Measurements from ENCODE around the gene STARD8. TPM values are rescaled to one million over a fixed set of nuclear protein-coding genes. Genes with fewer than 3 reads are reported as not detected.
"Not testable (repeated sequence)": the region's sequence is repeated elsewhere in the genome, so short reads cannot be mapped to it uniquely, and the experiment has no call there.

STARD8 gene
- total and polyA plus RNA-seq, 3 donors from 2014 or later = 2.3 to 4.0 (median 3.1) TPM

DNA sequence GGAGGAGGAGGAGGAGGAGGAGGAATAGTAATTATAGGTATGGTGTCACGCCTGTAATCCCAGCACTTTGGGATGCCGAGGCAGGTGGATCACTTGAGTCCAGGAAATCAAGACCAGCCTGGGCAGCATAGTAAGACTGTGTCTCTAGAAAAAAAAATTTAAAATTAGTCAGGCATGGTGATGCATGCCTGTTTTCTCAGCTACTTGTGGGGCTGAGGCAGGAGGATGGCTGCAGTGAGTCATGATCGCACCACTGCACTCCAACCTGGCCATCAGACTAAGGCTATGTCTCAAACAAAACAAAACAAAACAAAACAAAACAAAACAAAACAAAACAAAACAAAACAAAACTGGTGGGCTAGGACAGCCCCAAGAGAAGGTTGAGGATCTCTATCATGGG is 3.0 kb downstream of the STARD8 start:
- no peak for DNase-seq
- TF ChIP-seq POLR2A (IDR thresholded peaks at IDR 0.05) = no peak
- no peak for TF ChIP-seq CTCF (IDR thresholded peaks at IDR 0.05)
- H3K36me3 ChIP-seq (ENCODE audit: low read depth, missing control alignments) = no peaks in the 10 kb centered on the region
- WGBS, 2 donors = 81 to 85% methylated on average over 3 of the region's 3 CpGs
- intact Hi-C loops (cut with DNase I; ENCODE audit: low total_unique reads) = no loop called here
- no peak overlapping the region for H3K27ac ChIP-seq
- no peaks in the 10 kb centered on the region for H3K9me3 ChIP-seq
- H3K4me3 ChIP-seq = no peak overlapping the region
- no peaks in the 10 kb centered on the region for H3K27me3 ChIP-seq
- H3K4me1 ChIP-seq = no peaks in the 10 kb centered on the region

- no peaks in the 10 kb centered on the region for H3K36me3 ChIP-seq (ENCODE audit: low read depth, missing control alignments)
- DNase-seq = no peak
- TF ChIP-seq CTCF (IDR thresholded peaks at IDR 0.05) = no peak
- no peak for TF ChIP-seq POLR2A (IDR thresholded peaks at IDR 0.05)
- H3K27me3 ChIP-seq = no peaks in the 10 kb centered on the region
- H3K4me3 ChIP-seq = no peak overlapping the region
- intact Hi-C loops (cut with DNase I; ENCODE audit: low total_unique reads) = no loop called here
- no peaks in the 10 kb centered on the region for H3K4me1 ChIP-seq
- H3K9me3 ChIP-seq = no peaks in the 10 kb centered on the region
- WGBS, 2 donors = 86 to 93% methylated on average over 3 to 7 of the region's 7 CpGs
- no peak overlapping the region for H3K27ac ChIP-seq
Observed at GRCh38 chrX:68651110-68651509, 3.6 kb downstream of the STARD8 start.

DNA sequence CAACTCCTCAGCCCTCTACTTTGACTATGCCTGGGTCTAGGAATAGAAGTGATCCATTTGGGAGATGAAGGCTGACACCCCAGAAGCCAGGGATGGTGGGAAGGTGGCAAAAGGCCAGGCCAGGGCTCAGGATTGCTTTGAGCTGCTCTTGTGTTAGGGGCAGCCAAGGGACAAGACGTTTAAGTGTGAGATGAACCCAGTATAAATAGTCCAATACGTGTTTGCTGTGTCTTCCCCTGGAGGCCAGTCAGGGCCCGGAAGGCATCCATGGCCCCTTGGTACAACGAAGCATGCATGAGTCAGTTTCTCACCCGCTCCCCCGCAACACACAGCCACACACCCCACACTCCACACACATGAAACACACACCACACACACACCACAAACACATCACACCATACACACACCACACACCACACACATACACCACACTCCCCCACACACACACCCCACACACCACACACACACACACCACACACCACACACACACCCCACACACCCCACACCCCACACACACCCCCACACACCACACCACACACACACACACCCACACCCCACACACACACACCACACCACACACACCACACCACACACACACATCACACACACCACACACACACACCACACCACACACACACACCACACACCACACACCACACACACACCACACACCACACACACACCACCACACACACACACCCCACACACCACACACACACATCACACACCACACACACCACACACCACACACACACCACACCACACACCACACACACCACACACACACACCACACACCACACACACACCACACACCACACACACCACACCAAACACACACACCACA is 5.1 kb downstream of the STARD8 start:
- DNase-seq = no peak
- Histone ChIP-seq H3K27me3 (no peaks in the 10 kb centered on the region), H3K9me3 (no peaks in the 10 kb centered on the region), H3K27ac (no peak overlapping the region), H3K36me3 (ENCODE audit: low read depth, missing control alignments) (no peaks in the 10 kb centered on the region), H3K4me1 (no peaks in the 10 kb centered on the region), H3K4me3 (no peak overlapping the region)
- intact Hi-C loops (cut with DNase I; ENCODE audit: low total_unique reads) = no loop called here
- WGBS, 2 donors = 63% methylated on average over 6 of the region's 6 CpGs; no CpG with 5 or more reads in 1 of the 2 donors
- TF ChIP-seq POLR2A (IDR thresholded peaks at IDR 0.05) = no peak
- no peak for TF ChIP-seq CTCF (IDR thresholded peaks at IDR 0.05)

DNA sequence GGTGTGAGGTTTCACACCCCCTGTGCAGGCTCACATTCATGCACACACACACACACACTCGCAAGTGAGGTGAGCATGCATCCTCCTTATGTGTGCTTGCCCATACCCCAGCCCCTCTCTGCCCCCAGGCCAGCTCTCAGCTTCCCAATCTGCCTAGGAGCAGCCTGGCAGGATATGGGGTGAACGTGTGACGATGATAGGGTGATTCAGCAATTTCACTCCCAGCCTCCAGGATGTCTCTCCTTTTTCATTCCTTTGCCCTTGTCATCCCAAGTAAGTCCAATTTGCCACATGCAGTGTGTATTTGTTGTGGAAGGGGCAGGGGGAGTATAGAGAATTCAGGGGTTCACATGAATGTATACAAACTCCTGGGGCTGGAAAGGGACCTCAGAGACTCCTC is 7.2 kb downstream of the STARD8 start:
- Histone ChIP-seq H3K27ac (no peak overlapping the region), H3K4me3 (no peak overlapping the region), H3K36me3 (ENCODE audit: low read depth, missing control alignments) (no peaks in the 10 kb centered on the region), H3K4me1 (no peaks in the 10 kb centered on the region), H3K27me3 (no peaks in the 10 kb centered on the region), H3K9me3 (no peaks in the 10 kb centered on the region)
- TF ChIP-seq CTCF (IDR thresholded peaks at IDR 0.05) (no peak), POLR2A (IDR thresholded peaks at IDR 0.05) (no peak)
- WGBS, 2 donors = 87 to 89% methylated on average over 3 of the region's 3 CpGs
- no peak for DNase-seq
- intact Hi-C loops (cut with DNase I; ENCODE audit: low total_unique reads) = no loop called here

- H3K27ac ChIP-seq; H3K9me3 ChIP-seq; H3K4me1 ChIP-seq; H3K4me3 ChIP-seq; H3K27me3 ChIP-seq; DNase-seq; intact Hi-C loops (cut with DNase I; ENCODE audit: low total_unique reads); H3K36me3 ChIP-seq (ENCODE audit: low read depth, missing control alignments): not testable (repeated sequence)
- 91 to 100% methylated on average over 4 of the region's 4 CpGs for WGBS, 2 donors
Observed at GRCh38 chrX:68656473-68656872, 9.0 kb downstream of the STARD8 start.

All from testis (tissue), 3 donors.